Vagina (tissue), 2 donors: ENCODE measurements around the gene NUP93. TPM values are rescaled to one million over a fixed set of nuclear protein-coding genes. Genes with fewer than 3 reads are reported as not detected.

ENCODE experiments used
- DNase-seq, 2 donors: peaks; one replicate each; pipeline ENCODE4 v3.0.0-alpha.2; 2017; ENCODE audit errors: extremely low spot score in 2 of 2
- H3K27ac ChIP-seq: fragments of 200-600 bp; sonication (generic); one replicate; pipeline ENCODE4 v1.5.1; 2019
- H3K27me3 ChIP-seq: fragments of 200-600 bp; sonication (generic); one replicate; pipeline ENCODE4 v1.5.1; 2019
- H3K36me3 ChIP-seq, 2 donors: fragments of 200-600 bp; sonication (generic); one replicate each; pipeline ENCODE4 v1.5.1; 2017 to 2019
- H3K4me1 ChIP-seq: fragments of 200-600 bp; sonication (generic); one replicate; pipeline ENCODE4 v1.5.1; 2019
- H3K4me3 ChIP-seq, 2 donors: fragments of 200-600 bp; sonication (generic); 1 replicate in 1 of 2; 2 replicates in 1 of 2; pipeline ENCODE4 v1.5.1; 2016 to 2019
- H3K9me3 ChIP-seq: fragments of 200-600 bp; sonication (generic); one replicate; pipeline ENCODE4 v1.5.1; 2019
- CTCF ChIP-seq, 3 experiments: fragments of 450-650 bp in 2 of 3; fragments of 200-600 bp in 1 of 3; sonication (generic) in 1 of 3; IDR thresholded peaks; one replicate each; pipeline ENCODE4 v1.5.1; 2017 to 2019; ENCODE audit warnings: antibody characterized with exemption in 3 of 3, mild to moderate bottlenecking in 2 of 3, moderate library complexity in 2 of 3
- POLR2A ChIP-seq, 2 donors: fragments of 450-650 bp; IDR thresholded peaks; one replicate each; pipeline ENCODE4 v1.6.1; 2017; ENCODE audit warnings: antibody characterized with exemption in 2 of 2, mild to moderate bottlenecking in 2 of 2, moderate library complexity in 2 of 2
- POLR2AphosphoS5 ChIP-seq, 2 donors: sonication (generic); formaldehyde crosslinking; IDR thresholded peaks; one replicate each; pipeline ENCODE4 v1.9.0; 2017; ENCODE audit warnings: antibody characterized with exemption in 2 of 2, mild to moderate bottlenecking in 2 of 2, low read depth in 1 of 2; ENCODE audit not compliant: insufficient read depth in 1 of 2
- intact Hi-C: fragments of 100-400 bp; cut with DNase I; formaldehyde crosslinking; loops from one replicate; pipeline ENCODE4 v1.15.1; 2023
- total RNA-seq: library from RNA; depleted of rRNA; stranded (reverse); fragments of >200 nt; gene quantifications from one replicate; pipeline ENCODE4 v1.2.3, GENCODE V29; 2016

The NUP93 gene
- total RNA-seq, 1 donor from 2014 or later, result 43.7 TPM

- Histone ChIP-seq H3K36me3 (no peaks in the 10 kb centered on the region), H3K9me3 (no peaks in the 10 kb centered on the region), H3K4me3 (no peak overlapping the region), H3K4me1 (peaks cover 6% of the 10 kb centered on the region), H3K27me3 (no peaks in the 10 kb centered on the region), H3K27ac (no peak overlapping the region)
- intact Hi-C loops, result no loop called here
- TF ChIP-seq POLR2AphosphoS5 (IDR thresholded peaks at IDR 0.05; ENCODE audit: insufficient read depth in 1 of 2, low read depth in 1 of 2) (no peak), POLR2A (IDR thresholded peaks at IDR 0.05) (no peak)
- DNase-seq, result no peak
These were observed 25.1 kb downstream of the NUP93 start for GRCh38 chr16:56755038-56755437.

GRCh38 chr16:56758432-56758831 lies 28.5 kb downstream of the NUP93 start:
- intact Hi-C loops, result no loop called here

GRCh38 chr16:56758930-56759329 lies 29.0 kb downstream of the NUP93 start:
- Histone ChIP-seq H3K36me3 (peaks cover 0 to 4% of the 10 kb centered on the region in 2 donors), H3K27ac (no peak overlapping the region), H3K4me1 (no peaks in the 10 kb centered on the region), H3K9me3 (no peaks in the 10 kb centered on the region), H3K27me3 (no peaks in the 10 kb centered on the region), H3K4me3 (no peak overlapping the region)
- TF ChIP-seq POLR2A (IDR thresholded peaks at IDR 0.05) (no peak), POLR2AphosphoS5 (IDR thresholded peaks at IDR 0.05; ENCODE audit: insufficient read depth in 1 of 2, low read depth in 1 of 2) (no peak), CTCF (IDR thresholded peaks at IDR 0.05) (no peak)
- DNase-seq, result no peak
- intact Hi-C loops, result no loop called here

More at GRCh38 chr16:56758432-56758831, 28.5 kb downstream of the NUP93 start:
- TF ChIP-seq POLR2A (IDR thresholded peaks at IDR 0.05), result no peak
- TF ChIP-seq CTCF (IDR thresholded peaks at IDR 0.05), result no peak
- no peak for TF ChIP-seq POLR2AphosphoS5 (IDR thresholded peaks at IDR 0.05; ENCODE audit: insufficient read depth in 1 of 2, low read depth in 1 of 2)
- Histone ChIP-seq H3K36me3 (peaks cover 0 to 4% of the 10 kb centered on the region in 2 donors), H3K4me3 (no peak overlapping the region), H3K27ac (no peak overlapping the region), H3K9me3 (no peaks in the 10 kb centered on the region), H3K27me3 (no peaks in the 10 kb centered on the region), H3K4me1 (no peaks in the 10 kb centered on the region)
- DNase-seq, result no peak

GRCh38 chr16:56763291-56763916 lies 33.5 kb downstream of the NUP93 start:
- intact Hi-C loops, result no loop called here
- no peaks in the 10 kb centered on the region for H3K4me1 ChIP-seq
- H3K36me3 ChIP-seq, result peaks cover 0 to 4% of the 10 kb centered on the region in 2 donors
- no peak overlapping the region for H3K4me3 ChIP-seq
- H3K27me3 ChIP-seq, result no peaks in the 10 kb centered on the region
- H3K27ac ChIP-seq, result no peak overlapping the region
- DNase-seq, result no peak
- H3K9me3 ChIP-seq, result no peaks in the 10 kb centered on the region
- no peak for TF ChIP-seq CTCF (IDR thresholded peaks at IDR 0.05)
- TF ChIP-seq POLR2AphosphoS5 (IDR thresholded peaks at IDR 0.05; ENCODE audit: insufficient read depth in 1 of 2, low read depth in 1 of 2), result no peak
- no peak for TF ChIP-seq POLR2A (IDR thresholded peaks at IDR 0.05)

GRCh38 chr16:56764835-56765234 lies 34.9 kb downstream of the NUP93 start:
- Histone ChIP-seq H3K36me3 (peaks cover 0 to 4% of the 10 kb centered on the region in 2 donors), H3K9me3 (no peaks in the 10 kb centered on the region), H3K4me1 (peaks cover 11% of the 10 kb centered on the region), H3K4me3 (no peak overlapping the region), H3K27me3 (no peaks in the 10 kb centered on the region), H3K27ac (no peak overlapping the region)
- no peak for TF ChIP-seq CTCF (IDR thresholded peaks at IDR 0.05)
- intact Hi-C loops, result no loop called here
- DNase-seq, result no peak
